HG03025 (cell line): ENCODE data around the gene PPARG.

Experiments used
- ATAC-seq: cut with Tn5 transposase; IDR thresholded peaks from one replicate; pipeline ENCODE4 v1.9.1; 2021; ENCODE audit warnings: mild to moderate bottlenecking, moderate library complexity; ENCODE audit not compliant: unreplicated experiment, low FRiP score

Gene PPARG

DNA sequence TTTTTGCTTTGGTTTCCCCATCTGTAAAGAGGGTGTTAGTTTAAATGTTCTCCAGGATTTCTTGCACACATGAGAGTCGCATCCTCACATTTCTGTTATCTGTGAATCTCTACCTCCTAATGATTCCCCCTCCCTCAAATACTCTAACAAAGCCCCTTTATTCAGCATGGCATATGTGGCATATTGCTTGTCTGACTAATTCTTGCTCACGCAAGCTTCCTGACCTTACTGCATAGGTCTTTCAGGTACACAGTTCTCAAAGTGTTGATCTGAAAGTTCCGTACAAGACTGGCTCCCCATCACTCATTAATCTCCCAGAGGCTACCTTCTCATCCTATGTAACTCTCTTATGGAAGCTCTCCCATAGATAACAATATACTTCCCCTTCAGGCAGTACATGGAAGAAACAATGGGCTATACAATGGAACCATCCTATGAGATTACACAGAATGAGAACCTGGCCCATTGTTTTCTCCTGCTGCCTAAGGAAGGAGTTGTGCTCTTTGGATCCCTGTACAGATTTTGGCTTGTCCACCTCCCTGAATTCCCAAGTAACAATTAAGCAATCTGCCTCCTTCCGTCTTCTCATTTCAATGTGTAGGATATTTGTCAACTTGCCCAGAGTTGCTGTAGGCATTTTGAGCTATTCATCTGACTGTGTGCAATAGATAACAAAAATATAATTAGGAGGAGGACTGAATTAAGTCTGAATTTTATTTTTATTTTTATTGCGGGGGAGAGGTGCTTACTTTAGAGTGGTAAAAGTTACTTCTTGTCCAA, 51.0 kb downstream of the PPARG start:
- no peak for ATAC-seq

DNA sequence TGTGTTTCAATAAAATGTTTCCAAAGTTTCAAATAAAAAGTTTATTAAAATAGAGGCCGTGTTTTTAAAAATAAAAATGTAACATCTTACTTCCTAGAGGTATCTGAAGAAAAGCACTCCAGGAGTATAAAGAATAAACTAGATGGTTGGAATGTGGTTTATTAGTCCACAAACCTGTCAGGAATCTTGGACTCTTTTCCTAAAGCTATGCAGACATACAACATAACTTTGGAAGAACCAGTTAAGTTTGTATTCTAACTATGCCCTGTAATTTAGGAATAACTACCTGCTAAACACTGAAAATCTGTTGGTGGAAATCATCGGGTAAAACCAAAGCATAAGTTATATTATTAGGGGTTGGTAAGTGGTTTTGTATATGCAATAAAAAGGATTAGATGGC, 51.6 kb downstream of the PPARG start:
- ATAC-seq, result no peak

GRCh38 chr3:12342151-12342550, 53.3 kb downstream of the PPARG start:
- no peak for ATAC-seq

GRCh38 chr3:12343047-12343501, 54.2 kb downstream of the PPARG start:
- ATAC-seq, result no peak

GRCh38 chr3:12345141-12345561, 56.3 kb downstream of the PPARG start:
- ATAC-seq, result no peak

GRCh38 chr3:12345584-12346494, 57.0 kb downstream of the PPARG start:
- no peak for ATAC-seq

GRCh38 chr3:12347301-12347700, 58.4 kb downstream of the PPARG start:
- ATAC-seq, result no peak

DNA sequence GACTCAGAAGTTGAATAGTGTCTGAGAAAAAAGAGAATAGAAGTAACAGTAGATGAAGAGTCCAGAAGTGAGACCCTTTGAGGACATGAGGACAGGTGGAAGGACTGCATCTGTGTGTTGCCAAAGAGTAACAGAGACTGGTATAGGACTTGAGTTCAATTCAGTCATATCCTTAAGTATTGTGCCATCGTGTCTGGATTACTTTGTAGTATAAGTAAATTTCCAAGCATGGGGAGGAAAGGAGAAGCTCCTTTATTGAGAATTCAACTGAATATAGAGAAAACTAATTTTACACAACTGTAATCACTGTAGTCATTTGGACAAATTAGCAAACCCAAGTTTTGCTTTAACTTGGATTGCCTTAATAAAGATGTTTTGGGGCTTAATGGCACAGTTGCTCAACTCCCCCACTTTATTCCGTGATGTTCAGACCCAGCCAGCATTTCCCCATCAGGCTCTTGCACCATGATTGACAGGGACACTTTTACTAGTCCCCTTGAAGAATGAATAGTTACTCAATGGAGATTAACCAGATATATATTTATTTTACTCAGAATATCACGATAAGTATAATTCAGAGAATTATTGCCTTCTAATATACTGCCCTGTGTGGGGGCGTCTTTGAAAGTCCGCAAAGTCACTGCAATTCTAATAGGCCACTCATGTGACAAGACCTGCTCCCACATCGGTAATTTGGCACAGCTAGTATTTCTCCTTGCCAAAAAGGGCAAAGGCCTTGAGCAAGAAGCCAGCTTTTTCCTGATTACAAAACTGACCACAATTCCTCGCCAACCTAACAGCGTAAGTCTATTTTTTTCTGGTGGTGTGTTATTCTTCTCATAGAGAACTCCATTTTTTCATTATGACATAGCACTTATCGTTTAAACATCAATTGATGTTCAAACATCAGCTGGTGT, 61.3 kb downstream of the PPARG start:
- no peak for ATAC-seq

DNA sequence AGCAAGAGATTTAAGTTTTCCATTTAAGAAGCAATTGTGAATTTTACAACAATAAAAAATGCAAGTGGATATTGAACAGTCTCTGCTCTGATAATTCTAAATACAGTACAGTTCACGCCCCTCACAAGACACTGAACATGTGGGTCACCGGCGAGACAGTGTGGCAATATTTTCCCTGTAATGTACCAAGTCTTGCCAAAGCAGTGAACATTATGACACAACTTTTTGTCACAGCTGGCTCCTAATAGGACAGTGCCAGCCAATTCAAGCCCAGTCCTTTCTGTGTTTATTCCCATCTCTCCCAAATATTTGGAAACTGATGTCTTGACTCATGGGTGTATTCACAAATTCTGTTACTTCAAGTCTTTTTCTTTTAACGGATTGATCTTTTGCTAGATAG, 62.3 kb downstream of the PPARG start:
- ATAC-seq, result no peak

- no peak for ATAC-seq
Measured at GRCh38 chr3:12352253-12352652, 63.4 kb downstream of the PPARG start.

DNA sequence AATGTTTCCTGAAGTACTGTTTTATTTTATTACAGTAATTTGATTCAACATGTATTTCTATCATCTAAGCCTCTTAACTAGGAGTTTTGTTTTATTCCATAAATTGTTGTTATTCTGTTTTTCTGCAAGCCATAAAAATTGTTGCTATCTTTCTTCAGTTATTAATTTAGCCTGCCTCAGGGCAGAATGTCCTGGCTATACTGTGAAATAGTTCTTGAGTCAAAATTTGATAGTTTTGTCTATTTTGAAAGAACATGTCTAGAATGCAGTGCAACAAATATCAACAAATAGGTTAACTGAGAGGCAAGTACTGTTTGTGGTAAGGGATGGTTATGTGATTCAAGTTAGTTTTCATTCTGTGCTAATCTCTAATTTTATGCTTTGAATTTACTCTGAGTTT, 63.9 kb downstream of the PPARG start:
- ATAC-seq, result no peak

DNA sequence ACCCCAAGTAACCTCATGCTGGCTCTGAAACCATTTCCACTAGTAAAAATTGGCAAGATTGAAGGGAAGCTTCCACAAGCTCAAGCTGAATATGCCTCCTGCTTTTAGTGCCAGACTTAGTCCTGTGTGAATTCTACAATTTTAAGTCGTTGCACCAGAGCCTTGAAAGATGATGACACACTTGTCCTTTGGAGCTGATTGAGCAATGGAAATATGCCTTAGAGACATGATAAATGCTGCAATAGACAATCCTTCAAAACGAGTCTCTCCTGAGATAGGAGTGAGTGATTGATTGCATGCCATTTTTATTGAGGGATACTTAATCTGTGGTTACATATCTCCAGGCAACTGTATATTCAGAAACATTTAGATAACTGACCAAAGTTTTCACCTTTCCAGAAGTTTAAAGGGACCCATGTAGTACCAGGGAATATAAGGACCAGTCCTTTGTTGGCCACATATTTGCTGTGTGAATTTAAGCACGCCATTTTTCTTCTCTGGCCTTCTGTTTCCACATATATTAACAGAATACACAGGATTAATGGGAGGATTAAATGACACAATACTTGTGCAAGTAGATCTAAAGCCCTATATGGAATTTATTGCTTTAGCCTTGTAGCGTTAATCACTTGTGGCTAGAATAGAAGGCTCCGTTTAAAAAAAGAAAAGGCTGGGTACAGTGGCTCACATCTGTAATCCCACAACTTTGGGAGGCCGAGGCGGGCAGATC, 65.1 kb downstream of the PPARG start:
- ATAC-seq, result no peak

DNA sequence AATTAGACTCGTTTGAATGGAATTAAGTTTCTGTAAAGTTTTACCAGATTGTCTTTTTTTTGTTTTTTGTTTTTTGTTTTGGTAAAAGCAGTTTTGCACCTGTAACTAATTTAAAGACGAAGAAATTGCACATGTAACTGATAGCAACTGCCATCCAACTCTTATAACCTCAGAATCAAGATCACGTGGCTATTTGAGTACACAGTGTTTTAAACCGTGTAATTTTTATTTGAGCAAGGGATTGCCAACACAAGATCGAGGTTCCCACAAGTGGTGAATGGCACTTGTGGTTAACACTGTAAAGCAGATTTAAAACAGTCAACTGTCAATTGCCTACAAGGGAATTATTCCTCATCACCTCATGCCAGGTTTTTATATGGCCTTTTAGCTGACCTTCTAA, 67.3 kb downstream of the PPARG start:
- no peak for ATAC-seq

- ATAC-seq, result no peak
Measured at GRCh38 chr3:12356996-12357395, 68.1 kb downstream of the PPARG start.

- ATAC-seq, result no peak
Measured at GRCh38 chr3:12357456-12357855, 68.6 kb downstream of the PPARG start.

DNA sequence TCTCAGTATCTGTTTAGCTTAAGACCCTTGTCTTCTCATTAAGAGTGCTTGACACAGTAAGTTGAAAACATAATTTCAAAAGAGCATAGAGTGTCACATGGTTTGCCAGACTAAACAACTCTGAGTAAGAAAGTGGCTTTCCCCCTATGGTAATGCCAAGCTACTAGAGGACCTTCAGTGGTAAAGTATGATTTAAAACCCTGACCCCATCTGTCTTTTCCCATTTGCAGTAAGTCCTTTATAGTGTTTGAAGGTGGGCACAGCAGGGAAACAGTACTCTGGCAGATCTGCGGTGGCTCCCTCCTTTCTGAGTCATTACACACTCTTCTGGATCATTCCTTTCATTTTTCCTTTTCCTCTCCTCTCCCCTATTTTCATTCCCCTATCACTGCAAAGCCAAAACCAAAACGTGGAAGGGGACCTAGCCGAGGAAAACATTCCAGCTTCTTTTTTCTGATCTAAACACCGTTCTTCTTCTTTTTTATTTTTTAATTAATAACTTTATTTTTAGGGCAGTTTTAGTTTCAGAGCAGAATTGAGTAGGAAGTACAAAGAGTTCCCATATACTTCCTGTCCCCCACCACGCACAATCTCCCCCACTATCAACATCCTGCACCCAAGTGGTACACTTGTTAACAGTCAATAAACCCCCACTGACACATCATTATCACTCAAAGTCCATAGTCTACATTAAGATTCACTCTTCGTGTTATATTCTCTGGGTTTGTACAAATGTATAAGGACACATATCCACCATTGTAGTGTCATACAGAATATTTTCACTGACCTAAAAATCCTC, 74.7 kb downstream of the PPARG start:
- no peak for ATAC-seq

- no peak for ATAC-seq
Measured at GRCh38 chr3:12367346-12367745, 78.5 kb downstream of the PPARG start.

- no peak for ATAC-seq
Measured at GRCh38 chr3:12369029-12369428, 80.2 kb downstream of the PPARG start.

DNA sequence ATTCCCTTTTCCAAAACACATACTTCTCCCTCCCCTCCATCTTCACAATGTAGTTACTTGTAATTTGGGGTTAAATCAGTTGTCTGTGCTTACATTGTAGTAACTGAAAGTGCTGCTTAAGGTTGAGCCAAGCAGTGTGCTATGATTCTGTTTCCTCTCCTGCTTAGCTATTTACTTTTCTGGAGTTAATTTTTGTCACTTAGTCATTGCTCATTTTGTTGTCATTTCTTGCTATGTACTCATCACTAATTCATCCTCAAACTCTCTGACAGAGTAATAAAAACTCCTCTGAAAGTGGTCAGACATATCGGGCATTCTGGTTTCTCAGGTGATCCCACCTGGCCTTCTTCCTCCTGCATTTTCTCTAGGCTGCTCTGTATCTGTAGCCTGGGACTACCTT, 80.7 kb downstream of the PPARG start:
- ATAC-seq, result no peak
